ENCODE data around the gene ATP13A2.
"Not testable (repeated sequence)": the region's sequence is repeated elsewhere in the genome, so short reads cannot be mapped to it uniquely, and the experiment has no call there.

Gene ATP13A2

GRCh38 chr1:16967095-16967575 lies 44.6 kb downstream of the ATP13A2 start:
- no peak overlapping the region for H3K4me3 ChIP-seq (replicated peaks in 1 of 2; ENCODE audit: low read depth in 2 of 2, low read length in 2 of 2)
- DNase-seq (ENCODE audit: low read depth in 2 of 2) = peak; percentile 69 to 82
- no peak for TF ChIP-seq CTCF (IDR thresholded peaks at IDR 0.05; ENCODE audit: low read depth, low read length)

GRCh38 chr1:16966282-16966681 lies 45.4 kb downstream of the ATP13A2 start:
- TF ChIP-seq CTCF (IDR thresholded peaks at IDR 0.05; ENCODE audit: low read depth, low read length) = no peak
- no peak for DNase-seq (ENCODE audit: low read depth in 2 of 2)
- no peak overlapping the region for H3K4me3 ChIP-seq (replicated peaks in 1 of 2; ENCODE audit: low read depth in 2 of 2, low read length in 2 of 2)

- TF ChIP-seq CTCF (IDR thresholded peaks at IDR 0.05; ENCODE audit: low read depth, low read length) = no peak
- no peak for DNase-seq (ENCODE audit: low read depth in 2 of 2)
- no peak overlapping the region for H3K4me3 ChIP-seq (replicated peaks in 1 of 2; ENCODE audit: low read depth in 2 of 2, low read length in 2 of 2)
Measured at GRCh38 chr1:16965486-16966067, 46.2 kb downstream of the ATP13A2 start.

GRCh38 chr1:16964169-16964568 lies 47.6 kb downstream of the ATP13A2 start:
- not testable (repeated sequence) for DNase-seq (ENCODE audit: low read depth in 2 of 2); H3K4me3 ChIP-seq (replicated peaks in 1 of 2; ENCODE audit: low read depth in 2 of 2, low read length in 2 of 2)

GRCh38 chr1:16961297-16962133 lies 50.2 kb downstream of the ATP13A2 start:
- DNase-seq (ENCODE audit: low read depth in 2 of 2) = no peak
- peak overlapping the region; percentile 5 to 47 for H3K4me3 ChIP-seq (replicated peaks in 1 of 2; ENCODE audit: low read depth in 2 of 2, low read length in 2 of 2)
- TF ChIP-seq CTCF (IDR thresholded peaks at IDR 0.05; ENCODE audit: low read depth, low read length) = no peak

GRCh38 chr1:16960560-16961296 lies 51.0 kb downstream of the ATP13A2 start:
- peak; percentile 73 for TF ChIP-seq CTCF (IDR thresholded peaks at IDR 0.05; ENCODE audit: low read depth, low read length)
- peak; percentile 79 to 82 for DNase-seq (ENCODE audit: low read depth in 2 of 2)
- peak overlapping the region; percentile 5 to 47 for H3K4me3 ChIP-seq (replicated peaks in 1 of 2; ENCODE audit: low read depth in 2 of 2, low read length in 2 of 2)

- no peak for TF ChIP-seq CTCF (IDR thresholded peaks at IDR 0.05; ENCODE audit: low read depth, low read length)
- H3K4me3 ChIP-seq (replicated peaks in 1 of 2; ENCODE audit: low read depth in 2 of 2, low read length in 2 of 2) = no peak overlapping the region
- DNase-seq (ENCODE audit: low read depth in 2 of 2) = no peak
Measured at GRCh38 chr1:16958475-16958874, 53.3 kb downstream of the ATP13A2 start.

Measured in cardiac fibroblast (primary cell).